Measurements from ENCODE around the gene HOXA10.

The HOXA10 gene

GRCh38 chr7:27179503-27180430, 5.6 kb upstream of the HOXA10 start:
- DNase-seq (ENCODE audit: low read depth in 3 of 3) = no peak

- DNase-seq (ENCODE audit: low read depth in 3 of 3) = no peak
Observed at GRCh38 chr7:27179030-27179429, 4.9 kb upstream of the HOXA10 start.

GRCh38 chr7:27178366-27178765, 4.2 kb upstream of the HOXA10 start:
- DNase-seq (ENCODE audit: low read depth in 3 of 3) = no peak

DNA sequence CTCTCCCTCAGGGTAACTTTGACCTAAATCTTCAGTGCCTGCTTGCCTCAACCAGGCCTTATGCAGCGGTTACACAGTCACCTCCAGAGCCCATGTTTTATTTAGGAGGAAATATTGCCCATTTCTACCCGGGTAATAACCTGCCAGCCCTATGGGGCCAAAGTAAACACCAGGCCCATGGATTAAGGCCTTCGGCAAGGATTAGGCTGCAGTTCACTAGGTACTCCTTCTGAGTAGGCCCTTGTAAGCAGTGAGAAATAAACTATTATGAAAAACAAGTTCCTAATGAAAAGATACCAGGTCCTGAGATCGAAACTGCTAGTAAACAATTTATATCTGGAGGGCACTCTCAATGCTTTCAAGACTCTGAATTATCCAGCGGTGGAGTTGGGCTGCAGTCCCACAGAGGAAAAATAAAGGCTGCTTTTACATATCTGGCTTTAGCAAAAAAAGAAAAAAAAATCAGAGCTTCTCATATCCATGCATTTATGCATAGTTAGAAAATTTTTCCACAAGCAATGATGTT, 3.7 kb upstream of the HOXA10 start:
- DNase-seq (ENCODE audit: low read depth in 3 of 3) = no peak

DNA sequence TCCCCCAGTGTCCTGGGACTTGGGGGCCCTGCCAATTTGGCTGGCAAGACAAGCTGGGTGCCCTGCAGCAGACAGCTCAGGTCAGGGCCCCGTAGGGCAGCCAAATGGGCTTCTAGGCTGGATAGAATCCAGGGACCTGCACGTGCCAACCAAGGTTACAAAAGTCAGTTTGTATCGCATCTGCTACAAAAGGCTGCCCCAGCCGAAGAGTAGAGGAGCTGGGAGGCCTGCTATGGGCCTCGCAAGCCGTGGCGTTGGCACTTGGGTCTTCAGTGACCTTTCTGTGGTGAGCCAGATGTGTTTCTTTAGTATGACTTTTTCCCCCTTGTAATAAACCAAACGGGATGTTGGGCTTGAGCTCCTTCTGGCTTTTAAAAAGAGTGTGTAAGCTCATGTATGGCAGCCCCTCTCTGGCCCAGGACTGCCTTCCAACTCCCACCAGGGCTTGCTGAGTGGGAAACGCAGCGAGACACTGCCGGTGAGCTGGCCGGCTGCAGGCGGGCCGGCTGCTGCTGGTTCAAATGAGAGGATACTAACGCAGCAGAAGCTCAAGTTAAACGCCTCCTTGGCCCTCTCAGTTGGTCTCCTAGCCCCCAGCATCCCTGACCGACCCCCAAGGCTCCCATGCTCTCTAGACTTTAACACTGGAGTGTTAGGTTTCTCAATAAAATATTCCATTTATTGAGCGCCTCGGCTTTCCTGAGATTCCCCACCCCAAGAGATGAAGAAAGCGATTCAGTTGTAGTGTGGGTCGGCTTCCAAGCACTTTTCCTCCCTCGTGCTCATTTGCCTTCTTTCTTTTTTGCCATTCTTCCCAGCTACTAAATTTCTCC, 3.1 kb upstream of the HOXA10 start:
- DNase-seq (ENCODE audit: low read depth in 3 of 3) = no peak

DNA sequence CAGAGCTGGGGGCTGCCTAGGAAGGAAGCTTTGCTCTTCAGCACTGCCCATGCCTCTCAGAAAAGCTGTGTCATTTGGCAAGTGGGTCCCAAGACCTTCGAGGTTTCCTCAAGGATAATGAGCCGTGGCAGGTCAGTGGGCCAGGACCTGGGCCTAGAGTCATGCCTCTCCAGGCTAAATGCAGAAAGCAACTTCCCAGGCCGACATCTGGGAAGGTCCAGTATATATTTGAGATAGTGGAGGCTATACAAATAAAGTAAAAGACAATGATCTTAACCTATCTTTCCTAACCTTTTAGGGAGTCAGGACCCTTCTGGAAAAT, 2.4 kb upstream of the HOXA10 start:
- no peak for DNase-seq (ENCODE audit: low read depth in 3 of 3)

GRCh38 chr7:27175626-27176523, 1.8 kb upstream of the HOXA10 start:
- no peak for DNase-seq (ENCODE audit: low read depth in 3 of 3)

DNA sequence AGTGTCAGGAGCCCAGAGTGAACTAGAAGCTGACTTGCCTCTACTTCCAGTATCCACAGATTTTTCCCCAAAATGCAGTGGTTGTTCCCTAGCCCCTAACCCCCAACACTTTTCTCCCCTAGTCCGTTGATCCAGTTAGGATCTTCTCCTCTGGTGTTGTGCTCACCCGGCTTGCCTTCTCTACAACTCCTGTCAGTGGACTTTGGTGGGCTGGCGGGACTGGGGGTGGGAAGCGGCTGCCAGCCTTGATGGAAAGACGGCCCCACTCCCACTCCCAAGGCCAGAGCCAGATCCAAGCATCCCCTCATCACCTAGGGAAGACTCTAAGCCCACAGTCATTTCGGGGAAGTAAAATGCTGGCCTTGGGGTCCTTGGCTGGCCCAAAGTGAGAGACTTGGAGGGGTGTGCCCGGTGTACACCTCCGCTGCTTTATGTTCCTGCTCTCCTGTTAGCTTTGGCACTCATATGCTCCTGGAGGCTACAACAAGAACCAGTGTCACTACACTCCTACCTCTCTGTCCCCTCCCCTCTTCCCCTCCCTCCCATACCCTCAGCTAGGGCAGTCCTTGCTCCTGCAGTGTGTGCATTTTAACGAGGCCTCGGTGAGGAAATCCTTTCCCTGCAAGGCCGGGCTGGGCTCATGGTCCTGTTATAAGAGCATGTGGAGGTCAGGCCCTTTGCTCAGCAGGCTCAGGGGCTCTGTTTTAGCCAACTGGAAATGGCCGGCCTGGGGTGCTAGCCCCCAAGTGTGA, 930 bp upstream of the HOXA10 start:
- no peak for DNase-seq (ENCODE audit: low read depth in 3 of 3)

DNA sequence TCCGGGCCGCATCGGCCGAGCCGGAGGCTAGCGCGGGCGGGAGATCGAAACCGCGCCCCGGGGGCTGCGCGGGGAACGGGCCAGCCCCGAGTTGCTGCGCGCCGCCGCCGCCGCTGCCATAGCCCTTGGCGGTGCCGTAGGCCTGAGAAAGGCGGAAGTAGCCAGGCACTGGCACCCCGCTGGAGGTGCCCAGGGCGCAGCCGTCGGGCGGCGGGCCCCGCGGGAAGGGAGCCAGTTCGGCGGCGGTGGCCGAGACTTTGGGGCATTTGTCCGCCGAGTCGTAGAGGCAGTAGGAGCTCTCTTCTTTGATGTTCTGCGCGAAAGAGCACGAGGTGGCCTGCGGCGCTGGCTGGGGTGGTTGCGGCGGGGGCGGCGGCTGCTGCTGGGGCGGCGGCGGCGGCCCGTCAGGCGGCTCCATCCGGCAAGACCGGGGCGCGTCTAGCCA, 587 bp downstream of the HOXA10 start:
- DNase-seq (ENCODE audit: low read depth in 3 of 3) = no peak

DNA sequence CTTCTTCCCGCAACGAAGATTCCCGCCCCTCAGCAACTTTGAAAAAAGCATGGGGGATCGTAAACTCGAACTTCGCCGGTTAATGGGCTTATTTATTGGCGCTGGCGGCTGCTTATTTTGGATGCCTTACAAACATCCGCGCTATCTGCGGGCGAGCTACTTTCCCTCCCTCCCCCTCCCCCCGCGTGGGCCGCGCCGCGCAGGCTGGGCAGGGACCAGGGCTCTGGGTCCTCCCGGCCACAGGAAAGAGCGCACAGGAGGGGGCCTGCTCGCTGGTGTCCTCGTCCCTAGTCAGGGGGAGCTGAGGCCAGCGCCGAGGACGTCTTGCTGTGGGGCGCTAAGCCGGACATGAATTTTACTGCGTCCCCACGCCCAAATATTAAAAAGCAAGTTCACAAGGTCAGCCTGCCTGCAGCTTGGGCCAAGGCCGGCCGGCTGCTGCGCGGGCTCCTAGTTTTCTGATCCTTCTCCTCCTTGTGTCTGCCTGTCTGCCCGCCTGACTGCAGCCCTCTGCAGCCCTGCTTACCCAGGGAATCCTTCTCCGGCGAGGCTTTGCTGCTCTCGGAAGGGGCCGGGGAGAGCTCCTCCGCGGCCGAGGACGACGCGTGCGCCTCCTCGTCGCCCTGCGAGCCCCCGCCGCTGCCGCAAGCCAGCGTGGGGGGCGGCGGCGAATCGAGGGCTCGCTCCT, 1.2 kb downstream of the HOXA10 start:
- no peak for DNase-seq (ENCODE audit: low read depth in 3 of 3)

- DNase-seq (ENCODE audit: low read depth in 3 of 3) = no peak
Observed at GRCh38 chr7:27172315-27172774, 1.8 kb downstream of the HOXA10 start.

DNA sequence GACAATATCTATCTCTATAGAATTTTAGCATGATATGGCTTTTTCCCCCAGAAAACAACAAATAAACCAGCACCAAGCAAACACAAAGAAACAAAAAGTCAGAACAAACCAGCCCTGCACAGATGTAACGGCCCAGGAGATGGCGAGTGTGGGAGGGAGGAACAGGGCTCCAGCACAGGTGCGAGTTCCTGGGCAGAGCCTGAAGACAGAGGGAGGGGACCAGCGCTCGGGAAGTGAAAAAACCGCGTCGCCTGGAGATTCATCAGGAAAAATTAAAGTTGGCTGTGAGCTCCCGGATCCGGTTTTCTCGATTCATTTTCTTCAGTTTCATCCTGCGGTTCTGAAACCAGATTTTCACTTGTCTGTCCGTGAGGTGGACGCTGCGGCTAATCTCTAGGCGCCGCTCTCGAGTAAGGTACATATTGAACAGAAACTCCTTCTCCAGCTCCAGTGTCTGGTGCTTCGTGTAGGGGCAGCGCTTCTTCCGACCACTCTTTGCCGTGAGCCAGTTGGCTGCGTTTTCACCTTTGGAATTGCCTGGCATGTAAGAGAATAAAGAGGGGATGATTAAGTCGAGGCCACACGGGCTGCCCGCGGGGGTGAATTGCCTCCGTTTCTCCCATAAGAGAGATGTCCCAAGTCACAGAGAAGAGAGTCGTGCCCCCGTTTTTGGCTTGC, 2.3 kb downstream of the HOXA10 start:
- DNase-seq (ENCODE audit: low read depth in 3 of 3) = no peak

DNA sequence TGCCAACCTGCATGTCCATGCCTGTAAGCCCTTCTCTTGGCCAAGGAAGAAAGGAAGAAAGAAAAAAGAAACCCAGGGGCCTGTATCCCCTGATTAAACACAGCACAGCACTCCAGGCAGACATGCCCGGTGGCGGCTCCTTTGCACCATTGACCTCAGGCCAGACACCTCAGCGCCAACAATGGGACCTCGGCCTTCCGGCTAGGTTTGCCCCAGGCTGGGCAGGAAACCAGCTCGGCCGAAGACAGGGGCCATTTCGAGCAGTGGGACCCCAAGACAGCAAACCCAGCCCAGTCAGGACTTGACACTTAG, 2.8 kb downstream of the HOXA10 start:
- no peak for DNase-seq (ENCODE audit: low read depth in 3 of 3)

DNA sequence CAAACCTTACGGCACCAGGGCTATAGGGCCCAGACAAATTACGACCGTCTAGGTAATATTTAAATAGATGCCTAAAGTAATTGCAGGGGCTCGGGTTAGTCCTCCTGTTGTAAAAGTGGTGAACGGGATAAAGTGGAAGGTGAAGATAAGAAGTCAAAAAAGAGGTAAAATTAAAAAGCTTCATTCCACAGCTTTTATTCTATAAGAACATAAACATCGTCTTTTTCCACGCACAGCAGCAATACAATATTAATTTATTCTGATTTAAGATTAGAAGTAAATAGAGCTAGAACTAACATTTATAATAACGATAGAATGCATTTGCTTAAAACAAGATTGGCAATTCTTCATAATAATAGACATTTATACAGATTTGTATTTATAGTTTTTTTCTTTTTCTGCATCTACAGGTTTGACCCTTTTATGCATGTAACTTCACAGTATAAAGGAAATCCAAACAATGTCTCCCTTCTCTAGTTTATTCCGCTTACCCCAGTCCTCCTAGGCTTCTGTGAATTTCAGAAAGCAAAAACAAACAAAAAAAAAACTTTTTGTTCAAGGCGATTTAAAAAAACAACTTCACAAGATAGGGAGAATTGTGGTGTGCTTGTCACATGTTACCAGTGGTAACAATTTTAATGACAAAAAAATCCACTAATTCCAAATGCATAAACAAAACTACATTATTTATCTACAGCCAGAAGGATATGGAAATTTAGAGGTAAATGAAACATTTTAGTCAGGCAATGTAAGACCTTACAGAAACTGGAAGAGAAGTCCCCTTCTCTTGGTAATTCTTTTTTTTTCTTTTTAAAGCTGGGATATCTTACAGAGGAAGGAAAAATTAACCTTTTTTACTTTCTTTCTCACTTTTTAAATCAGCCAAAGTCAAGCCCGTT, 3.4 kb downstream of the HOXA10 start:
- no peak for DNase-seq (ENCODE audit: low read depth in 3 of 3)

GRCh38 chr7:27169658-27170425, 4.3 kb downstream of the HOXA10 start:
- no peak for DNase-seq (ENCODE audit: low read depth in 3 of 3)

DNA sequence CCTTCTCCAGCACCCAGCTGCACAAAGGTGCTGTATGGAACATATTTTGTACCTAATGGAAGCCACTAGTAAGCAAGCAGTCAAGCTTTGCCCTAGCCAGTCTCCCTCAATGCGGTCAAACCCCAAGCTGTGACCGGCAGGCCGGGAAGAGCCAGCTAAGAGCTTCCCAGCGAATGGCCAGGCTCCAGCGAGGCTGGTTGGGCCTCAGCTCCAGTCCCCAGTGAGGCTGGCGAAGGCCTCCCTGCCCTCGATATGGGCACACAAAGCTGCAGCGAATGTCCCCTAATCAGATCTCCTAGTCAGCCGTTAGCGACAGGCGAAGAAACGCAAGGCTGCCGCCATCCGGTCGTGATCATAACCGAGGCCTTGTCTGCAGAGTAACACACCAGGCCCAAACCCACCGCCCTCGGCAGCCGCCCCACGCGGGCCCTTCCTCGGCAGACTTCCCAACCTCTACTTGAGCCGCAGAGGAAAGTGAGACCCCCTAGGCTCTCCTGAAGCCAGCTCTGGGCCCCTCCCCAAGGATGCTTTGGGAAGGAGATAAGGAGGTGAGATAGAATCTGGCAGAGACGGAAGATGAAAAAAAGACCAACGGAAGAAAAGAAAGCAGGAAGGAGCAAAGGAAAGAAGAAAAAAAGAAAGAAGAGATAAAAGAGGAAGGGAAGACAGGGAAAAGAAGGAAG, 5.7 kb downstream of the HOXA10 start:
- no peak for DNase-seq (ENCODE audit: low read depth in 3 of 3)

- DNase-seq (ENCODE audit: low read depth in 3 of 3) = no peak
Observed at GRCh38 chr7:27167916-27168264, 6.2 kb downstream of the HOXA10 start.

All from stimulated activated CD4-positive, alpha-beta T cell treated with anti-CD3 and anti-CD28 coated beads, TNF-alpha, amount 100 ng/mL, for 4 hours (primary cell).